GM18511 (cell line): ENCODE data around the gene TRERF1.

ENCODE experiments used
- ATAC-seq: cut with Tn5 transposase; IDR thresholded peaks from one replicate; pipeline ENCODE4 v1.9.1; 2021; ENCODE audit warnings: mild to moderate bottlenecking, moderate library complexity; ENCODE audit not compliant: unreplicated experiment

The TRERF1 gene

GRCh38 chr6:42263165-42263728 is 188.5 kb downstream of the TRERF1 start:
- ATAC-seq: no peak

GRCh38 chr6:42260972-42261371 is 190.8 kb downstream of the TRERF1 start:
- ATAC-seq: no peak

- no peak for ATAC-seq
These were observed 191.3 kb downstream of the TRERF1 start for GRCh38 chr6:42260396-42260888.

- ATAC-seq: no peak
These were observed 191.8 kb downstream of the TRERF1 start for GRCh38 chr6:42259841-42260395.

- ATAC-seq: no peak
These were observed 192.4 kb downstream of the TRERF1 start for GRCh38 chr6:42259286-42259685.

GRCh38 chr6:42257614-42258013 is 194.1 kb downstream of the TRERF1 start:
- ATAC-seq: no peak

GRCh38 chr6:42257063-42257462 is 194.7 kb downstream of the TRERF1 start:
- ATAC-seq: no peak

- ATAC-seq: no peak
These were observed 196.7 kb downstream of the TRERF1 start for GRCh38 chr6:42255050-42255449.

- no peak for ATAC-seq
These were observed 197.2 kb downstream of the TRERF1 start for GRCh38 chr6:42254505-42254904.

GRCh38 chr6:42251911-42252637 is 199.7 kb downstream of the TRERF1 start:
- no peak for ATAC-seq

GRCh38 chr6:42251500-42251899 is 200.2 kb downstream of the TRERF1 start:
- no peak for ATAC-seq

GRCh38 chr6:42250274-42250931 is 201.3 kb downstream of the TRERF1 start:
- no peak for ATAC-seq

GRCh38 chr6:42249279-42249678 is 202.4 kb downstream of the TRERF1 start:
- ATAC-seq: no peak

- no peak for ATAC-seq
These were observed 208.7 kb downstream of the TRERF1 start for GRCh38 chr6:42243046-42243445.

- ATAC-seq: no peak
These were observed 209.8 kb downstream of the TRERF1 start for GRCh38 chr6:42241915-42242314.

- no peak for ATAC-seq
These were observed 211.9 kb downstream of the TRERF1 start for GRCh38 chr6:42239736-42240375.

- no peak for ATAC-seq
These were observed 212.4 kb downstream of the TRERF1 start for GRCh38 chr6:42239333-42239732.

- ATAC-seq: no peak
These were observed 213.9 kb downstream of the TRERF1 start for GRCh38 chr6:42237857-42238256.

GRCh38 chr6:42236682-42237473 is 214.8 kb downstream of the TRERF1 start:
- ATAC-seq: peak; percentile 80

GRCh38 chr6:42236030-42236429 is 215.7 kb downstream of the TRERF1 start:
- ATAC-seq: no peak
